ENCODE data around the gene SLC10A6.

DNA sequence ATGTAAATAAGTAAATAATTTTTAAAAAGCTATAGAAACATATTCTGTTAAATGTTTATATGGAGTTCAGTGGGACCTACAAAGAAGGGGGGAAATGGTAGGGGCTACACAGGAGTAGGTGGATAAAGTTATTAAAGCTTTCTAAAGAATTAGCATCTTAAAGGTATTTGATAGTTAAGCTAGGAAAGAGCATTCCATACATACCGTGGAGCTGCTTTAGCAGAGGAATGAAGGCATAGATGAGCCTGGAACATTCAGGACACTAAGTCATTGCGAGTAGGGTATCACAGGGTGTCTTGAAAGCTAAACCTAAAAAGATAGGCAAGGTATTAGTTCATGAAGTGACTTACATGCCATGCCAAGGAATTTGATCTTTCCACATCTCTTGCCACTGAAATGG, 60.4 kb downstream of the SLC10A6 start:
- no peak for TF ChIP-seq CTCF (IDR thresholded peaks at IDR 0.05 in 4 of 5, conservative IDR thresholded peaks at IDR 0.05 in 1 of 5)
- no peak for TF ChIP-seq POLR2A (IDR thresholded peaks at IDR 0.05)
